Smooth muscle cell of the pulmonary artery (primary cell): Measurements from ENCODE around the gene RPS6KA4. TPM values are rescaled to one million over a fixed set of nuclear protein-coding genes. Genes with fewer than 3 reads are reported as not detected.

ENCODE experiments used
- total RNA-seq: library from RNA; depleted of rRNA; stranded (reverse); fragments of >200 nt; gene quantifications from 2 replicates; pipeline ENCODE4 v1.2.3, GENCODE V29; 2014

The RPS6KA4 gene
- total RNA-seq, result 37.9 and 52.5 TPM in 2 replicates

GRCh38 chr11:64358907-64359711 is at the start of gene RPS6KA4:
Gene RPS6KA4, plus strand, starts transcription at chr11:64359162. Its CDS starts 74 bp downstream, at chr11:64359236.

GRCh38 chr11:64317325-64317960 is 41.5 kb upstream of the RPS6KA4 start, which contains the start of gene TRMT112:
Gene TRMT112, minus strand, starts transcription at chr11:64317559. Its CDS starts 33 bp downstream, at chr11:64317526.

GRCh38 chr11:64317961-64318765 is 40.8 kb upstream of the RPS6KA4 start, which contains the start of gene PRDX5:
Gene PRDX5, plus strand, starts transcription at chr11:64318121. Its CDS starts 95 bp downstream, at chr11:64318216.

DNA sequence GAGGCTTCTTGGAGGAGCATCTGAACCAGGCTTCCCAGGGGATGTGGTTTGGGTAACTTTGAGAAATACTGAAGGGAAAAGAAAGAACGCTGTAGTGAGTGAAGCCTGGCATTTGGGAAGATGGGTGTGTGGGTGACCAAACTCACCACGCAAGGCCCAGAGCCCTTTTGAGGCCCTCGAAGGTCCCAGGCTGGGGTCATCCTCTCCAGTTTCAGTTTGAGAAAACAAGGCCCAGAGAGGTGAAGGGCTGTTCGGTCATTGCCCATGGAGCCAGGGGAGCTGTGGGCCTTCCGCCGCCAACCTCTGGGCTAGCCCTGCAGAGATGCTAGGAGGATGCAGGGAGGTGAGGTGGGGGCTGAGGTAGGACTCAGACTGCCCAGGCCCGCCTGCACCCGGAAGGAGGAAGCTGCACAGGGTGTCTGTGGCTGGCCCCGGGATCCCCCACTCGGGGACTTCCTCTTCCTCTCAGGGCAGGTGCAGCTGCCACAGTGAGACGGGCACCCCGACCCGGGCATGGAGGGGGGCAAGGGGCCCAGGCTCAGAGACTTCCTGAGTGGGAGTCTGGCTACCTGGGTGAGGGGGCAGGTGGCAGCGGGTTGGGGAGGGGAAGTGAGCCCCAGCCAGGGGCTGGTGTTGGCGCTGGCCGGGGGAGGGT is 19.1 kb upstream of the RPS6KA4 start, which contains the start of gene CCDC88B:
TSS of gene CCDC88B (plus strand) at position 451 of the 655 bp plus-strand sequence. CDS start at position 514, 63 bp downstream.

Other genes starting within 250 kb of the RPS6KA4 start
- gene MACROD1, start 193.0 kb upstream of the RPS6KA4 start, total RNA-seq, result 12.6 and 19.2 TPM in 2 replicates
- gene STIP1, start 173.0 kb upstream of the RPS6KA4 start, total RNA-seq, result 111 and 134 TPM in 2 replicates
- gene FERMT3, start 152.4 kb upstream of the RPS6KA4 start, total RNA-seq, result 4.1 and 21.1 TPM in 2 replicates
- 26.2 and 30.4 TPM in 2 replicates for gene TRPT1, start 133.0 kb upstream of the RPS6KA4 start, total RNA-seq
- 46.1 and 50.8 TPM in 2 replicates for gene NUDT22, start 132.9 kb upstream of the RPS6KA4 start, total RNA-seq
- 13.2 and 14.5 TPM in 2 replicates for gene DNAJC4, start 128.6 kb upstream of the RPS6KA4 start, total RNA-seq
- gene VEGFB, start 124.6 kb upstream of the RPS6KA4 start, total RNA-seq, result 54.3 and 83.2 TPM in 2 replicates
- gene FKBP2, start 118.1 kb upstream of the RPS6KA4 start, total RNA-seq, result 80.7 and 81.8 TPM in 2 replicates
- 144 and 186 TPM in 2 replicates for gene PPP1R14B, start 112.2 kb upstream of the RPS6KA4 start, total RNA-seq
- gene PLCB3, start 107.6 kb upstream of the RPS6KA4 start, total RNA-seq, result 39.9 and 51.0 TPM in 2 replicates
- 52.2 and 56.6 TPM in 2 replicates for gene BAD, start 74.5 kb upstream of the RPS6KA4 start, total RNA-seq
- 14.8 and 15.1 TPM in 2 replicates for gene GPR137, start 73.3 kb upstream of the RPS6KA4 start, total RNA-seq
- gene KCNK4, start 67.9 kb upstream of the RPS6KA4 start, total RNA-seq, result 0.13 and 0.20 TPM in 2 replicates
- gene CATSPERZ, start 58.8 kb upstream of the RPS6KA4 start, total RNA-seq, result not detected in 2 replicates
- gene ESRRA, start 53.6 kb upstream of the RPS6KA4 start, total RNA-seq, result 26.0 and 31.1 TPM in 2 replicates
- gene TRMT112, start 41.6 kb upstream of the RPS6KA4 start, total RNA-seq, result 150 and 180 TPM in 2 replicates
- 148 and 174 TPM in 2 replicates for gene PRDX5, start 41.0 kb upstream of the RPS6KA4 start, total RNA-seq
- 0.85 and 1.2 TPM in 2 replicates for gene CCDC88B, start 19.0 kb upstream of the RPS6KA4 start, total RNA-seq
- not detected in 2 replicates for gene SLC22A11, start 196.8 kb downstream of the RPS6KA4 start, total RNA-seq
- not detected in 2 replicates for gene SLC22A12, start 232.1 kb downstream of the RPS6KA4 start, total RNA-seq